NK-92 (cell line): ENCODE data around the gene MANEA.
"Not testable (repeated sequence)": the region's sequence is repeated elsewhere in the genome, so short reads cannot be mapped to it uniquely, and the experiment has no call there.

Experiments used
- DNase-seq: peaks from one replicate; lab custom pipeline; 2025; ENCODE audit not compliant: unreplicated experiment; lab: John Stamatoyannopoulos, UW

The MANEA gene

GRCh38 chr6:95584226-95584625, 6.9 kb downstream of the MANEA start:
- not testable (repeated sequence) for DNase-seq

GRCh38 chr6:95587989-95588388, 10.7 kb downstream of the MANEA start:
- DNase-seq = no peak

- no peak for DNase-seq
Observed at GRCh38 chr6:95589067-95589466, 11.7 kb downstream of the MANEA start.

GRCh38 chr6:95589826-95590570, 12.7 kb downstream of the MANEA start:
- no peak for DNase-seq

- DNase-seq = no peak
Observed at GRCh38 chr6:95593025-95593424, 15.7 kb downstream of the MANEA start.

GRCh38 chr6:95596021-95596420, 18.7 kb downstream of the MANEA start:
- DNase-seq = no peak

GRCh38 chr6:95599706-95600105, 22.4 kb downstream of the MANEA start:
- no peak for DNase-seq

GRCh38 chr6:95601133-95601532, 23.8 kb downstream of the MANEA start:
- no peak for DNase-seq

- no peak for DNase-seq
Observed at GRCh38 chr6:95614094-95614493, 36.8 kb downstream of the MANEA start.

GRCh38 chr6:95629551-95629950, 52.2 kb downstream of the MANEA start:
- no peak for DNase-seq

GRCh38 chr6:95636552-95637431, 59.5 kb downstream of the MANEA start:
- no peak for DNase-seq

- DNase-seq = no peak
Observed at GRCh38 chr6:95648636-95649035, 71.3 kb downstream of the MANEA start.

GRCh38 chr6:95649451-95649850, 72.1 kb downstream of the MANEA start:
- no peak for DNase-seq

- no peak for DNase-seq
Observed at GRCh38 chr6:95654176-95654575, 76.8 kb downstream of the MANEA start.

- DNase-seq = no peak
Observed at GRCh38 chr6:95658886-95659285, 81.6 kb downstream of the MANEA start.
